A549 (cell line): ENCODE results near the gene FGD4. TPM values are rescaled to one million over a fixed set of nuclear protein-coding genes. Genes with fewer than 3 reads are reported as not detected.

Source experiments
- CBX8 ChIP-seq: fragments of 200-600 bp; sonication (generic); IDR thresholded peaks from 2 replicates; pipeline ENCODE4 v1.6.1; 2016
- CHD2 ChIP-seq: fragments of 150-350 bp; IDR thresholded peaks from 2 replicates; pipeline ENCODE4 v1.6.1; 2014; ENCODE audit warnings: low read length; ENCODE audit not compliant: partially characterized antibody
- CHD4 ChIP-seq: fragments of 200-600 bp; sonication (generic); IDR thresholded peaks from 2 replicates; pipeline ENCODE4 v1.6.1; 2016; ENCODE audit warnings: antibody characterized with exemption, mild to moderate bottlenecking, borderline replicate concordance
- EHMT2 ChIP-seq: fragments of 200-600 bp; sonication (generic); IDR thresholded peaks from 2 replicates; pipeline ENCODE4 v1.6.1; 2016; ENCODE audit warnings: antibody characterized with exemption, low read depth, mild to moderate bottlenecking, moderate library complexity
- EP300 ChIP-seq, 2 experiments: fragments of >200 bp; sonication (Bioruptor Twin); formaldehyde crosslinking; IDR thresholded peaks; 2 replicates in 1 of 2; 3 replicates in 1 of 2; pipeline ENCODE4 v1.6.1; 2016 to 2017
- ESRRA ChIP-seq: fragments of 150-350 bp; IDR thresholded peaks from 2 replicates; pipeline ENCODE4 v1.6.1; 2014; ENCODE audit warnings: mild to moderate bottlenecking, low read length, borderline replicate concordance
- FOXS1 ChIP-seq: fragments of 250-450 bp; sonication (Bioruptor Pico); IDR thresholded peaks from 2 replicates; pipeline ENCODE4 v1.5.0; 2020; ENCODE audit warnings: mild to moderate bottlenecking, moderate library complexity
- HEYL ChIP-seq: fragments of 250-450 bp; sonication (Bioruptor Pico); IDR thresholded peaks from 2 replicates; pipeline ENCODE4 v1.8.0; 2021; ENCODE audit warnings: mild to moderate bottlenecking, moderate library complexity
- JUN ChIP-seq, 2 experiments: fragments of >200 bp; sonication (Bioruptor Twin); formaldehyde crosslinking; IDR thresholded peaks; 2 replicates in 1 of 2; 3 replicates in 1 of 2; pipeline ENCODE4 v1.6.1; 2016 to 2017
- JUNB ChIP-seq: fragments of >200 bp; sonication (Bioruptor Twin); formaldehyde crosslinking; IDR thresholded peaks from 2 replicates; pipeline ENCODE4 v1.6.1; 2016
- KDM1A ChIP-seq: fragments of 200-600 bp; sonication (generic); IDR thresholded peaks from 2 replicates; pipeline ENCODE4 v1.6.1; 2016; ENCODE audit warnings: low read depth, mild to moderate bottlenecking
- MAZ ChIP-seq: fragments of 150-350 bp; IDR thresholded peaks from 2 replicates; pipeline ENCODE4 v1.6.1; 2014; ENCODE audit warnings: antibody characterized with exemption, low read depth, low read length, borderline replicate concordance
- MYC ChIP-seq: IDR thresholded peaks from 2 replicates; pipeline ENCODE4 v1.6.1; 2012; ENCODE audit warnings: mild to moderate bottlenecking, inconsistent platforms, low read length, improper control_type of control experiment, borderline replicate concordance
- NFE2L2 ChIP-seq: fragments of 150-350 bp; conservative IDR thresholded peaks from 2 replicates; pipeline ENCODE4 v1.6.1; 2014; ENCODE audit warnings: low read length
- NR3C1 ChIP-seq: fragments of >200 bp; sonication (Bioruptor Twin); formaldehyde crosslinking; IDR thresholded peaks from 3 replicates; pipeline ENCODE4 v1.6.1; 2017
- PHF8 ChIP-seq: fragments of 200-600 bp; sonication (generic); IDR thresholded peaks from 2 replicates; pipeline ENCODE4 v1.6.1; 2016; ENCODE audit warnings: low read depth, mild to moderate bottlenecking, antibody characterized with exemption, moderate library complexity, borderline replicate concordance
- POLR2A ChIP-seq: IDR thresholded peaks from 2 replicates; pipeline ENCODE4 v1.6.1; 2012; ENCODE audit warnings: mild to moderate bottlenecking, low read length
- RAD21 ChIP-seq, 2 experiments: fragments of >200 bp in 1 of 2; sonication (Bioruptor Twin) in 1 of 2; formaldehyde crosslinking in 1 of 2; IDR thresholded peaks in 1 of 2; conservative IDR thresholded peaks in 1 of 2; 2 replicates in 1 of 2; 3 replicates in 1 of 2; pipeline ENCODE4 v1.6.1; 2012 to 2018; ENCODE audit warnings: inconsistent platforms in 1 of 2
- RFX5 ChIP-seq: fragments of 450-650 bp; IDR thresholded peaks from 2 replicates; pipeline ENCODE4 v1.7.1; 2014; ENCODE audit warnings: antibody characterized with exemption, mild to moderate bottlenecking, moderate library complexity
- RNF2 ChIP-seq: fragments of 200-600 bp; sonication (generic); IDR thresholded peaks from 2 replicates; pipeline ENCODE4 v1.6.1; 2016; ENCODE audit warnings: low read depth, mild to moderate bottlenecking, antibody characterized with exemption, moderate library complexity, borderline replicate concordance
- SREBF2 ChIP-seq: fragments of 450-650 bp; IDR thresholded peaks from 2 replicates; pipeline ENCODE4 v1.6.1; 2014; ENCODE audit warnings: mild to moderate bottlenecking, moderate library complexity
- TFCP2L1 ChIP-seq: fragments of 250-450 bp; sonication (Bioruptor Pico); IDR thresholded peaks from 2 replicates; pipeline ENCODE4 v1.5.0; 2021; ENCODE audit warnings: mild to moderate bottlenecking
- ZC3H11A ChIP-seq: fragments of 450-650 bp; IDR thresholded peaks from 2 replicates; pipeline ENCODE4 v1.6.1; 2014; ENCODE audit warnings: antibody characterized with exemption, mild to moderate bottlenecking
- ZSCAN20 ChIP-seq: fragments of 250-450 bp; sonication (Bioruptor Pico); IDR thresholded peaks from 2 replicates; pipeline ENCODE4 v1.8.0; 2022; ENCODE audit warnings: mild to moderate bottlenecking, moderate library complexity
- polyA plus RNA-seq, 4 experiments: library from polyadenylated mRNA; depleted of rRNA in 3 of 4; stranded (reverse); fragments of >200 nt; fragmentation: RNase III in 1 of 4; extraction: RNeasy Plus Mini Kit Qiagen cat#74134 plus additional on column Dnase treatment in 1 of 4; gene quantifications; 2 replicates in 3 of 4; 3 replicates in 1 of 4; pipeline ENCODE4 v1.2.3, GENCODE V29; 2011 to 2017
- TF ChIP-seq, protein P1 (sequence below): fragments of 200-600 bp; sonication (generic); IDR thresholded peaks from 2 replicates; pipeline ENCODE4 v1.6.1; 2016; ENCODE audit warnings: antibody characterized with exemption, mild to moderate bottlenecking, moderate library complexity
- TF ChIP-seq, protein P2 (sequence below): IDR thresholded peaks from 2 replicates; pipeline ENCODE4 v1.6.1; 2012
- TF ChIP-seq, protein P3 (sequence below): fragments of 450-650 bp; IDR thresholded peaks from 2 replicates; pipeline ENCODE4 v1.6.1; 2014; ENCODE audit warnings: antibody characterized with exemption
- TF ChIP-seq, protein P4 (sequence below): fragments of 150-350 bp; IDR thresholded peaks from 2 replicates; pipeline ENCODE4 v1.6.1; 2014; ENCODE audit warnings: low read depth, mild to moderate bottlenecking, low read length
- TF ChIP-seq, protein P5 (sequence below): IDR thresholded peaks from 2 replicates; pipeline ENCODE4 v1.6.1; 2012; ENCODE audit warnings: low read depth, borderline replicate concordance
- TF ChIP-seq, protein P6 (sequence below): fragments of >200 bp; sonication (Bioruptor Twin); formaldehyde crosslinking; IDR thresholded peaks from 3 replicates; pipeline ENCODE4 v1.6.1; 2016
- TF ChIP-seq, protein P7 (sequence below): IDR thresholded peaks from 2 replicates; pipeline ENCODE4 v1.6.1; 2012
- TF ChIP-seq, protein P8 (sequence below): fragments of 250-450 bp; sonication (Bioruptor Pico); IDR thresholded peaks from 2 replicates; pipeline ENCODE4 v1.5.0; 2021; ENCODE audit warnings: mild to moderate bottlenecking, moderate library complexity, borderline replicate concordance
- TF ChIP-seq, protein P9 (sequence below): fragments of >200 bp; sonication (Bioruptor Twin); formaldehyde crosslinking; IDR thresholded peaks from 2 replicates; pipeline ENCODE4 v1.6.1; 2016

Gene FGD4
- polyA plus RNA-seq, 2 of the 4 experiments (the other 2 are of a cell fraction), result 2.2 to 6.0 TPM

DNA sequence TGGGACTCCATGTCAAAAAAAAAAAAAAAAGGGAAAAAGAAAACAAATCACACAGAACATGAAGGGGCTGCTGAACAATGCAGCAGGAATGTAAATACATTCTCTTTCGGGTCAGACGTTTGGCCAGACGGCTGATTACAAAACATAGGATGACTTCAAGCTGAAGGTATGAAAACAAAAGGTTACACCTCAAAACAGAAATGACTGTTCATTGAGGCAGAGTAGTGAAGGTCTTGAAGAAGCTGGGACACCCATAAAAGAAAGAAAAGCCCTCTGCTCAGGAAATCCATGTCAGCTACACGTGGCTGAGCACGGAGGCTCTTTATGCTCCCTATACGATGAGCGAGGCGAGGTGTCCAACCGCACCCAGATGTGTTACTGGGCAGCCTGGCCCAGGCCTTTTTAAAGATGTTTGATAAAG, 37.7 kb downstream of the FGD4 start (continued):
- TF ChIP-seq, protein P1, sequence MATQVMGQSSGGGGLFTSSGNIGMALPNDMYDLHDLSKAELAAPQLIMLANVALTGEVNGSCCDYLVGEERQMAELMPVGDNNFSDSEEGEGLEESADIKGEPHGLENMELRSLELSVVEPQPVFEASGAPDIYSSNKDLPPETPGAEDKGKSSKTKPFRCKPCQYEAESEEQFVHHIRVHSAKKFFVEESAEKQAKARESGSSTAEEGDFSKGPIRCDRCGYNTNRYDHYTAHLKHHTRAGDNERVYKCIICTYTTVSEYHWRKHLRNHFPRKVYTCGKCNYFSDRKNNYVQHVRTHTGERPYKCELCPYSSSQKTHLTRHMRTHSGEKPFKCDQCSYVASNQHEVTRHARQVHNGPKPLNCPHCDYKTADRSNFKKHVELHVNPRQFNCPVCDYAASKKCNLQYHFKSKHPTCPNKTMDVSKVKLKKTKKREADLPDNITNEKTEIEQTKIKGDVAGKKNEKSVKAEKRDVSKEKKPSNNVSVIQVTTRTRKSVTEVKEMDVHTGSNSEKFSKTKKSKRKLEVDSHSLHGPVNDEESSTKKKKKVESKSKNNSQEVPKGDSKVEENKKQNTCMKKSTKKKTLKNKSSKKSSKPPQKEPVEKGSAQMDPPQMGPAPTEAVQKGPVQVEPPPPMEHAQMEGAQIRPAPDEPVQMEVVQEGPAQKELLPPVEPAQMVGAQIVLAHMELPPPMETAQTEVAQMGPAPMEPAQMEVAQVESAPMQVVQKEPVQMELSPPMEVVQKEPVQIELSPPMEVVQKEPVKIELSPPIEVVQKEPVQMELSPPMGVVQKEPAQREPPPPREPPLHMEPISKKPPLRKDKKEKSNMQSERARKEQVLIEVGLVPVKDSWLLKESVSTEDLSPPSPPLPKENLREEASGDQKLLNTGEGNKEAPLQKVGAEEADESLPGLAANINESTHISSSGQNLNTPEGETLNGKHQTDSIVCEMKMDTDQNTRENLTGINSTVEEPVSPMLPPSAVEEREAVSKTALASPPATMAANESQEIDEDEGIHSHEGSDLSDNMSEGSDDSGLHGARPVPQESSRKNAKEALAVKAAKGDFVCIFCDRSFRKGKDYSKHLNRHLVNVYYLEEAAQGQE, result no peak
- TF ChIP-seq, protein P2, sequence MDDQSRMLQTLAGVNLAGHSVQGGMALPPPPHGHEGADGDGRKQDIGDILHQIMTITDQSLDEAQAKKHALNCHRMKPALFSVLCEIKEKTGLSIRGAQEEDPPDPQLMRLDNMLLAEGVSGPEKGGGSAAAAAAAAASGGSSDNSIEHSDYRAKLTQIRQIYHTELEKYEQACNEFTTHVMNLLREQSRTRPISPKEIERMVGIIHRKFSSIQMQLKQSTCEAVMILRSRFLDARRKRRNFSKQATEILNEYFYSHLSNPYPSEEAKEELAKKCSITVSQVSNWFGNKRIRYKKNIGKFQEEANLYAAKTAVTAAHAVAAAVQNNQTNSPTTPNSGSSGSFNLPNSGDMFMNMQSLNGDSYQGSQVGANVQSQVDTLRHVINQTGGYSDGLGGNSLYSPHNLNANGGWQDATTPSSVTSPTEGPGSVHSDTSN, result no peak
- TF ChIP-seq HEYL (CRISPR knock-in tag) (no peak), ESRRA (no peak), MAZ (no peak), NFE2L2 (no peak), CBX8 (no peak), JUN (IDR thresholded peaks at IDR 0.05) (peak; percentile 58 to 83; a peak in 2 of 5 replicates), SREBF2 (no peak), RNF2 (no peak), EP300 (IDR thresholded peaks at IDR 0.05) (peak; percentile 65 to 67; a peak in 3 of 5 replicates), NR3C1 (no peak), EHMT2 (no peak), MYC (no peak), RAD21 (conservative IDR thresholded peaks at IDR 0.05 in 1 of 2, IDR thresholded peaks at IDR 0.05 in 1 of 2) (peak in 1 of 2 experiments; percentile 15; a peak in 2 of 5 replicates), JUNB (peak; percentile 95), ZSCAN20 (CRISPR knock-in tag) (no peak), CHD2 (no peak), ZC3H11A (no peak), POLR2A (no peak), FOXS1 (CRISPR knock-in tag) (no peak), PHF8 (no peak), TFCP2L1 (no peak), CHD4 (no peak), KDM1A (no peak), RFX5 (no peak; the same call in 1 of the 2 replicates)
- TF ChIP-seq, protein P3, sequence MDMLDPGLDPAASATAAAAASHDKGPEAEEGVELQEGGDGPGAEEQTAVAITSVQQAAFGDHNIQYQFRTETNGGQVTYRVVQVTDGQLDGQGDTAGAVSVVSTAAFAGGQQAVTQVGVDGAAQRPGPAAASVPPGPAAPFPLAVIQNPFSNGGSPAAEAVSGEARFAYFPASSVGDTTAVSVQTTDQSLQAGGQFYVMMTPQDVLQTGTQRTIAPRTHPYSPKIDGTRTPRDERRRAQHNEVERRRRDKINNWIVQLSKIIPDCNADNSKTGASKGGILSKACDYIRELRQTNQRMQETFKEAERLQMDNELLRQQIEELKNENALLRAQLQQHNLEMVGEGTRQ, result no peak
- TF ChIP-seq, protein P4, sequence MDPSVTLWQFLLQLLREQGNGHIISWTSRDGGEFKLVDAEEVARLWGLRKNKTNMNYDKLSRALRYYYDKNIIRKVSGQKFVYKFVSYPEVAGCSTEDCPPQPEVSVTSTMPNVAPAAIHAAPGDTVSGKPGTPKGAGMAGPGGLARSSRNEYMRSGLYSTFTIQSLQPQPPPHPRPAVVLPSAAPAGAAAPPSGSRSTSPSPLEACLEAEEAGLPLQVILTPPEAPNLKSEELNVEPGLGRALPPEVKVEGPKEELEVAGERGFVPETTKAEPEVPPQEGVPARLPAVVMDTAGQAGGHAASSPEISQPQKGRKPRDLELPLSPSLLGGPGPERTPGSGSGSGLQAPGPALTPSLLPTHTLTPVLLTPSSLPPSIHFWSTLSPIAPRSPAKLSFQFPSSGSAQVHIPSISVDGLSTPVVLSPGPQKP, result no peak
- TF ChIP-seq, protein P5, sequence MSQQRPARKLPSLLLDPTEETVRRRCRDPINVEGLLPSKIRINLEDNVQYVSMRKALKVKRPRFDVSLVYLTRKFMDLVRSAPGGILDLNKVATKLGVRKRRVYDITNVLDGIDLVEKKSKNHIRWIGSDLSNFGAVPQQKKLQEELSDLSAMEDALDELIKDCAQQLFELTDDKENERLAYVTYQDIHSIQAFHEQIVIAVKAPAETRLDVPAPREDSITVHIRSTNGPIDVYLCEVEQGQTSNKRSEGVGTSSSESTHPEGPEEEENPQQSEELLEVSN, result 0 out of 2 replicates have a peak, but pooled peaks have one; percentile 11
- TF ChIP-seq, protein P6, sequence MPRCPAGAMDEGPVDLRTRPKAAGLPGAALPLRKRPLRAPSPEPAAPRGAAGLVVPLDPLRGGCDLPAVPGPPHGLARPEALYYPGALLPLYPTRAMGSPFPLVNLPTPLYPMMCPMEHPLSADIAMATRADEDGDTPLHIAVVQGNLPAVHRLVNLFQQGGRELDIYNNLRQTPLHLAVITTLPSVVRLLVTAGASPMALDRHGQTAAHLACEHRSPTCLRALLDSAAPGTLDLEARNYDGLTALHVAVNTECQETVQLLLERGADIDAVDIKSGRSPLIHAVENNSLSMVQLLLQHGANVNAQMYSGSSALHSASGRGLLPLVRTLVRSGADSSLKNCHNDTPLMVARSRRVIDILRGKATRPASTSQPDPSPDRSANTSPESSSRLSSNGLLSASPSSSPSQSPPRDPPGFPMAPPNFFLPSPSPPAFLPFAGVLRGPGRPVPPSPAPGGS, result peak; percentile 63; the same call in 1 of the 3 replicates
- TF ChIP-seq, protein P7, sequence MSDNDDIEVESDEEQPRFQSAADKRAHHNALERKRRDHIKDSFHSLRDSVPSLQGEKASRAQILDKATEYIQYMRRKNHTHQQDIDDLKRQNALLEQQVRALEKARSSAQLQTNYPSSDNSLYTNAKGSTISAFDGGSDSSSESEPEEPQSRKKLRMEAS, result peak; percentile 69
- TF ChIP-seq, protein P8, sequence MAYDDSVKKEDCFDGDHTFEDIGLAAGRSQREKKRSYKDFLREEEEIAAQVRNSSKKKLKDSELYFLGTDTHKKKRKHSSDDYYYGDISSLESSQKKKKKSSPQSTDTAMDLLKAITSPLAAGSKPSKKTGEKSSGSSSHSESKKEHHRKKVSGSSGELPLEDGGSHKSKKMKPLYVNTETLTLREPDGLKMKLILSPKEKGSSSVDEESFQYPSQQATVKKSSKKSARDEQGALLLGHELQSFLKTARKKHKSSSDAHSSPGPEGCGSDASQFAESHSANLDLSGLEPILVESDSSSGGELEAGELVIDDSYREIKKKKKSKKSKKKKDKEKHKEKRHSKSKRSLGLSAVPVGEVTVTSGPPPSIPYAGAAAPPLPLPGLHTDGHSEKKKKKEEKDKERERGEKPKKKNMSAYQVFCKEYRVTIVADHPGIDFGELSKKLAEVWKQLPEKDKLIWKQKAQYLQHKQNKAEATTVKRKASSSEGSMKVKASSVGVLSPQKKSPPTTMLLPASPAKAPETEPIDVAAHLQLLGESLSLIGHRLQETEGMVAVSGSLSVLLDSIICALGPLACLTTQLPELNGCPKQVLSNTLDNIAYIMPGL (CRISPR knock-in tag), result no peak
- TF ChIP-seq, protein P9, sequence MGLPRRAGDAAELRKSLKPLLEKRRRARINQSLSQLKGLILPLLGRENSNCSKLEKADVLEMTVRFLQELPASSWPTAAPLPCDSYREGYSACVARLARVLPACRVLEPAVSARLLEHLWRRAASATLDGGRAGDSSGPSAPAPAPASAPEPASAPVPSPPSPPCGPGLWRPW, result 0 out of 2 replicates have a peak, but pooled peaks have one; percentile 70
